Measurements from ENCODE around the gene MEOX2.

- TF ChIP-seq, protein P1, sequence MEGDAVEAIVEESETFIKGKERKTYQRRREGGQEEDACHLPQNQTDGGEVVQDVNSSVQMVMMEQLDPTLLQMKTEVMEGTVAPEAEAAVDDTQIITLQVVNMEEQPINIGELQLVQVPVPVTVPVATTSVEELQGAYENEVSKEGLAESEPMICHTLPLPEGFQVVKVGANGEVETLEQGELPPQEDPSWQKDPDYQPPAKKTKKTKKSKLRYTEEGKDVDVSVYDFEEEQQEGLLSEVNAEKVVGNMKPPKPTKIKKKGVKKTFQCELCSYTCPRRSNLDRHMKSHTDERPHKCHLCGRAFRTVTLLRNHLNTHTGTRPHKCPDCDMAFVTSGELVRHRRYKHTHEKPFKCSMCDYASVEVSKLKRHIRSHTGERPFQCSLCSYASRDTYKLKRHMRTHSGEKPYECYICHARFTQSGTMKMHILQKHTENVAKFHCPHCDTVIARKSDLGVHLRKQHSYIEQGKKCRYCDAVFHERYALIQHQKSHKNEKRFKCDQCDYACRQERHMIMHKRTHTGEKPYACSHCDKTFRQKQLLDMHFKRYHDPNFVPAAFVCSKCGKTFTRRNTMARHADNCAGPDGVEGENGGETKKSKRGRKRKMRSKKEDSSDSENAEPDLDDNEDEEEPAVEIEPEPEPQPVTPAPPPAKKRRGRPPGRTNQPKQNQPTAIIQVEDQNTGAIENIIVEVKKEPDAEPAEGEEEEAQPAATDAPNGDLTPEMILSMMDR (IDR thresholded peaks at IDR 0.05; ENCODE audit: low read length): no peak
- no peak for TF ChIP-seq EZH2 (optimal IDR thresholded peaks at IDR 0.05; ENCODE audit: low read depth, low read length)
- TF ChIP-seq EZH2phosphoT487 (IDR thresholded peaks at IDR 0.05; ENCODE audit: low read length): no peak
Measured at GRCh38 chr7:15618275-15618674, 68.2 kb downstream of the MEOX2 start.

Measured in MM.1S (cell line).